OCI-LY3 (cell line): ENCODE data around the gene KLHDC9.

Experiments
- EZH2phosphoT487 ChIP-seq: fragments of 200-600 bp; shearing (Covaris generic); IDR thresholded peaks from 2 replicates; pipeline ENCODE4 v1.6.1; 2018; ENCODE audit warnings: antibody characterized with exemption, mixed run types, low read depth
- TF ChIP-seq, protein P1 (sequence below): fragments of 200-600, 300-600 bp; sonication (generic); IDR thresholded peaks from 2 replicates; pipeline ENCODE4 v1.5.1; 2014; ENCODE audit warnings: antibody characterized with exemption, low read length, low read depth

DNA sequence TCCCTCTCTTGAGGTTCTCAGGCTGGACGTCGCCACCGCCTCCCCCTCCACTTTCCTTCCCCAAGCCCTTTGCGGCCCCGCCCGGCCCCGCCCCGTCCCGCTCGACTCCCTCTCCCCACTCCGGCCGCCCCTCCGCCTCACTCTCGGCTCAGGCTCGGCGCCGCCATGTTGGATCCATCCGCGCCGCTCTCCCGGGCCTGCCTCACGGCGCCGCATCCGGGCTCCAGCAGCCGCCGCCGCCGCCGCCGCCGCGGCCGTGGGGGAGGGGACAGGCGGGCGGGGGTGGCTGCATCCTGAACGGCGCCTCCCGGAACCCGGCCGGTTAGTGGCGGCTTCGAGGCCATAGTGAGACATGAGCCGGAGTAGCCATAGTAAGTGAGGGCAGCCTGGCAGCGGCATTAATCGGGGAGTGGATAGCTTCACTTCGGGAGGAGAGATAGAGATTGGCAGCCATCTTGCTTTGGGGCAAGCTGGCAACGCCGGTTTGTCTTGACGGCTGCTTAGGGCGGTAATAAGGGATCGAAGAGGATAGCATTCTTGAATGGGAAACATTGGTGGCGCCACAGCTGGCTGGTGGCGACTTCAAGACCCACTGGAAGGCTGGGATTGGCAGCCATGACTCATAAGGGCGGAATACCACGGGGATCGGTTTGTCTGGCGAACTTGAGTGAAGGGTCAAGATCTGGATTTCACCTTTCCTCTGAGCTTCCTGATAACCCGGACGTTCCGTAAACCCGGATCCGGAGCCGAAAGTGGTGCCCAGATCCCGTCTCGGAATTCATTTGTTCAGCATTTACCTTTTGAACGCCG, 34.5 kb downstream of the KLHDC9 start, which contains the start of gene DEDD:
- TF ChIP-seq, protein P1, sequence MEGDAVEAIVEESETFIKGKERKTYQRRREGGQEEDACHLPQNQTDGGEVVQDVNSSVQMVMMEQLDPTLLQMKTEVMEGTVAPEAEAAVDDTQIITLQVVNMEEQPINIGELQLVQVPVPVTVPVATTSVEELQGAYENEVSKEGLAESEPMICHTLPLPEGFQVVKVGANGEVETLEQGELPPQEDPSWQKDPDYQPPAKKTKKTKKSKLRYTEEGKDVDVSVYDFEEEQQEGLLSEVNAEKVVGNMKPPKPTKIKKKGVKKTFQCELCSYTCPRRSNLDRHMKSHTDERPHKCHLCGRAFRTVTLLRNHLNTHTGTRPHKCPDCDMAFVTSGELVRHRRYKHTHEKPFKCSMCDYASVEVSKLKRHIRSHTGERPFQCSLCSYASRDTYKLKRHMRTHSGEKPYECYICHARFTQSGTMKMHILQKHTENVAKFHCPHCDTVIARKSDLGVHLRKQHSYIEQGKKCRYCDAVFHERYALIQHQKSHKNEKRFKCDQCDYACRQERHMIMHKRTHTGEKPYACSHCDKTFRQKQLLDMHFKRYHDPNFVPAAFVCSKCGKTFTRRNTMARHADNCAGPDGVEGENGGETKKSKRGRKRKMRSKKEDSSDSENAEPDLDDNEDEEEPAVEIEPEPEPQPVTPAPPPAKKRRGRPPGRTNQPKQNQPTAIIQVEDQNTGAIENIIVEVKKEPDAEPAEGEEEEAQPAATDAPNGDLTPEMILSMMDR: no peak
- TF ChIP-seq EZH2phosphoT487: no peak
